Neural progenitor cell (in vitro differentiated cells): ENCODE data around the gene PPP1R3G.

Source experiments
- EZH2 ChIP-seq: fragments of 200-600 bp; sonication (generic); IDR thresholded peaks from 2 replicates; pipeline ENCODE4 v1.6.1; 2017; ENCODE audit warnings: antibody characterized with exemption, mild to moderate bottlenecking, moderate library complexity
- TF ChIP-seq, protein P1 (sequence below): fragments of 200-600 bp; sonication (generic); IDR thresholded peaks from 2 replicates; pipeline ENCODE4 v1.5.1; 2017; ENCODE audit warnings: antibody characterized with exemption, mild to moderate bottlenecking

DNA sequence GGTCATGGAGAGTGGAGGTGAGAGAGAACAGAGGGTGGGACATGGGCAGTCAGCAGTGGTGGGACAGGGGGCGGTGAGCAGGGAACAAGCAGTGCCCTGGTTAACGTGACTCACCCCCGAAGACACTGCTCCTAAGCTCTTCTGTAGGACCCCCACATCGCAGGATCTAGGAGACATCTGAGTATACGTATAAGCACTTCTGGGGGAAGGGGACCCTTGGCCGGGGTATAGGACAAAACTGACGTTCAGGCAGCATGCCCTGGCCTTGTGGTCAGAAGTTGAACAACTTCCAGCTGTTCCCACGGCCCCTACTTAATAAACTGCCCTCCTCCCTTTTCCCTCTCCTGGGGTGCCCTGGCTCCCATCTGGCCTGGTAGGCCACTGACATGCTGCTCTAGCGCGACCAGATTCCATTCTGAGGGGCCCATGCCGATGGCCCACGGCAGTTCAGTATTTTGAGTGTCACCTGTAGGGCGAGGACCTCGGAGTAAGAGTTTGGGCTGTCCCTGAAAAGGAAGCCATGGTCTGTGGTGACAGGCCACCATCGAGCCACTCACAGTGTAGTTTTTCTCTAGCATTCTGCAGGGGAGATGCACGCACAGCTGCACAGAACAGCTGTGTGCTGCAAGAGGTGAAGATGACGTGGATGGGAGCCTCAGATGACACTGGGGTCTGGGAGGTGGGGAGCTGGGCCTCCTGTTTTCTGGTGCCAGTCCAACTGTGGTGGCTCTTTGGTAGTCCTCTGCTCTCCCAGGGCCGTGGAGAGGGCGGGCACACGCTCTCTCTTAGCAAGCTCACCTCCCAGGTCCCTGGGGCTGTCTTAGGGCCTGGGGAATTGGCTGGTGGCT lies 38.4 kb downstream of the PPP1R3G start:
- no peak for TF ChIP-seq EZH2
- TF ChIP-seq, protein P1, sequence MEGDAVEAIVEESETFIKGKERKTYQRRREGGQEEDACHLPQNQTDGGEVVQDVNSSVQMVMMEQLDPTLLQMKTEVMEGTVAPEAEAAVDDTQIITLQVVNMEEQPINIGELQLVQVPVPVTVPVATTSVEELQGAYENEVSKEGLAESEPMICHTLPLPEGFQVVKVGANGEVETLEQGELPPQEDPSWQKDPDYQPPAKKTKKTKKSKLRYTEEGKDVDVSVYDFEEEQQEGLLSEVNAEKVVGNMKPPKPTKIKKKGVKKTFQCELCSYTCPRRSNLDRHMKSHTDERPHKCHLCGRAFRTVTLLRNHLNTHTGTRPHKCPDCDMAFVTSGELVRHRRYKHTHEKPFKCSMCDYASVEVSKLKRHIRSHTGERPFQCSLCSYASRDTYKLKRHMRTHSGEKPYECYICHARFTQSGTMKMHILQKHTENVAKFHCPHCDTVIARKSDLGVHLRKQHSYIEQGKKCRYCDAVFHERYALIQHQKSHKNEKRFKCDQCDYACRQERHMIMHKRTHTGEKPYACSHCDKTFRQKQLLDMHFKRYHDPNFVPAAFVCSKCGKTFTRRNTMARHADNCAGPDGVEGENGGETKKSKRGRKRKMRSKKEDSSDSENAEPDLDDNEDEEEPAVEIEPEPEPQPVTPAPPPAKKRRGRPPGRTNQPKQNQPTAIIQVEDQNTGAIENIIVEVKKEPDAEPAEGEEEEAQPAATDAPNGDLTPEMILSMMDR = no peak
